Tibial nerve (tissue), 4 donors: ENCODE measurements around the gene GPC5.

Experiments
- EP300 ChIP-seq, 2 donors: sonication (generic); formaldehyde crosslinking; IDR thresholded peaks; one replicate each; pipeline ENCODE4 v1.6.1; 2017; ENCODE audit warnings: antibody characterized with exemption in 2 of 2, mild to moderate bottlenecking in 1 of 2
- TF ChIP-seq, protein P1 (sequence below), 5 experiments: fragments of 200-600 bp in 3 of 5; fragments of 450-650 bp in 2 of 5; sonication (generic) in 3 of 5; IDR thresholded peaks; one replicate each; pipeline ENCODE4 v1.5.1; 2016 to 2019; ENCODE audit warnings: antibody characterized with exemption in 5 of 5, mild to moderate bottlenecking in 3 of 5, moderate library complexity in 2 of 5

DNA sequence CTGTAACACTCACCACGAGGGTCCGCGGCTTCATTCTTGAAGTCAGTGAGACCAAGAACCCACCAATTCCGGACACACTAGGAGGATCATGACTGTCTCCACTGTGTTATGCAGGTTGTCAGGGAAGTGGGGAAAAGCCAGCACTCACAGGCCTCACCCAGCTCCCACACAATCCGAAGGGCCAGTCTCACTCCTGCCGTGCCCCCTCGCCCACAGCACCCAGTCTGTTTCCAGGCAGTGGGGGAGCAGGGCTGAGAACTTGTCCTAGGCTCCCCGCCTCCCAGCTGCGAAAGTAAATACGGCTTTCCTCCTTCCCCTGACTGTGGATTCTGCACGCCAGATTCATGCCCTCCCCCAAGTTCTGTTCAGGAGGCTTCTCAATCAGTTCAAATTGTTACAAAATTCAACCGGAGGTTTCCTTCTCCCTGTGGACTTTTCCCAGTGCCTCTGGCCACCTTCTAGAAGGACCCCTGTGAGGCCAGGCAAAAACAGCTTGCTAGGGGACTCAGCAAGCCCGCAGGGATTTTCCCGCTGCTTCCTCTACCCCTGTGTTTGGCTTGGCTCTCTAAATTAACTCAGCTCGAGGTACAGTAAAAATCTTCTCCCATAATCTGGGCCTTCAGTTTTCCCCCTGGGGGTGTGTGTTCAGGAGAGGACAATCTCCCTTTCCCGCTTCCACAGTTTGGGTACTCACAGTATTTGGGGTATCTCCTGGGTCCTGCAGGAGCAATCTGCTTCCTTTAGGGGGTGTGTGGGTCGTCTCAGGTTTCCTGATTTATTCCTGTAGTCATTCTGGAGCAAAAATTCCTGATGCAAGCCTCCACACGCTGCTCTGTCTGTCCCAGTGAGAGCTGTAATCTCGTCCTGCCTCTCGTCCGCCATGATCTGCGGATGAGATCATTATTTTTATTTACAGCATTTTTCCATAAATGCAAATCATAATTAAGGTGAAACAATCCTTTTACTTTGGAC is 899.8 kb downstream of the GPC5 start:
- TF ChIP-seq, protein P1, sequence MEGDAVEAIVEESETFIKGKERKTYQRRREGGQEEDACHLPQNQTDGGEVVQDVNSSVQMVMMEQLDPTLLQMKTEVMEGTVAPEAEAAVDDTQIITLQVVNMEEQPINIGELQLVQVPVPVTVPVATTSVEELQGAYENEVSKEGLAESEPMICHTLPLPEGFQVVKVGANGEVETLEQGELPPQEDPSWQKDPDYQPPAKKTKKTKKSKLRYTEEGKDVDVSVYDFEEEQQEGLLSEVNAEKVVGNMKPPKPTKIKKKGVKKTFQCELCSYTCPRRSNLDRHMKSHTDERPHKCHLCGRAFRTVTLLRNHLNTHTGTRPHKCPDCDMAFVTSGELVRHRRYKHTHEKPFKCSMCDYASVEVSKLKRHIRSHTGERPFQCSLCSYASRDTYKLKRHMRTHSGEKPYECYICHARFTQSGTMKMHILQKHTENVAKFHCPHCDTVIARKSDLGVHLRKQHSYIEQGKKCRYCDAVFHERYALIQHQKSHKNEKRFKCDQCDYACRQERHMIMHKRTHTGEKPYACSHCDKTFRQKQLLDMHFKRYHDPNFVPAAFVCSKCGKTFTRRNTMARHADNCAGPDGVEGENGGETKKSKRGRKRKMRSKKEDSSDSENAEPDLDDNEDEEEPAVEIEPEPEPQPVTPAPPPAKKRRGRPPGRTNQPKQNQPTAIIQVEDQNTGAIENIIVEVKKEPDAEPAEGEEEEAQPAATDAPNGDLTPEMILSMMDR (IDR thresholded peaks at IDR 0.05): no peak
- TF ChIP-seq EP300 (IDR thresholded peaks at IDR 0.05): no peak
